ENCODE data around the gene ELK4. TPM values are rescaled to one million over a fixed set of nuclear protein-coding genes. Genes with fewer than 3 reads are reported as not detected.

Gene ELK4, protein sequence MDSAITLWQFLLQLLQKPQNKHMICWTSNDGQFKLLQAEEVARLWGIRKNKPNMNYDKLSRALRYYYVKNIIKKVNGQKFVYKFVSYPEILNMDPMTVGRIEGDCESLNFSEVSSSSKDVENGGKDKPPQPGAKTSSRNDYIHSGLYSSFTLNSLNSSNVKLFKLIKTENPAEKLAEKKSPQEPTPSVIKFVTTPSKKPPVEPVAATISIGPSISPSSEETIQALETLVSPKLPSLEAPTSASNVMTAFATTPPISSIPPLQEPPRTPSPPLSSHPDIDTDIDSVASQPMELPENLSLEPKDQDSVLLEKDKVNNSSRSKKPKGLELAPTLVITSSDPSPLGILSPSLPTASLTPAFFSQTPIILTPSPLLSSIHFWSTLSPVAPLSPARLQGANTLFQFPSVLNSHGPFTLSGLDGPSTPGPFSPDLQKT
- 10 to 100 TPM; 66.1 to 90.4 TPM for total RNA-seq
- polyA plus RNA-seq = 1 to 10 TPM; 6.0 to 6.5 TPM
- long read RNA-seq, donor 1, partial matches to known transcripts = 0 of 1 reads
- long read RNA-seq, donor 1, other reads (novel, unspliced or antisense) = 1 of 1 reads
- long read RNA-seq, donor 2, partial matches to known transcripts = 1 of 11 reads
- long read RNA-seq, donor 2, other reads (novel, unspliced or antisense) = 7 of 11 reads

DNA sequence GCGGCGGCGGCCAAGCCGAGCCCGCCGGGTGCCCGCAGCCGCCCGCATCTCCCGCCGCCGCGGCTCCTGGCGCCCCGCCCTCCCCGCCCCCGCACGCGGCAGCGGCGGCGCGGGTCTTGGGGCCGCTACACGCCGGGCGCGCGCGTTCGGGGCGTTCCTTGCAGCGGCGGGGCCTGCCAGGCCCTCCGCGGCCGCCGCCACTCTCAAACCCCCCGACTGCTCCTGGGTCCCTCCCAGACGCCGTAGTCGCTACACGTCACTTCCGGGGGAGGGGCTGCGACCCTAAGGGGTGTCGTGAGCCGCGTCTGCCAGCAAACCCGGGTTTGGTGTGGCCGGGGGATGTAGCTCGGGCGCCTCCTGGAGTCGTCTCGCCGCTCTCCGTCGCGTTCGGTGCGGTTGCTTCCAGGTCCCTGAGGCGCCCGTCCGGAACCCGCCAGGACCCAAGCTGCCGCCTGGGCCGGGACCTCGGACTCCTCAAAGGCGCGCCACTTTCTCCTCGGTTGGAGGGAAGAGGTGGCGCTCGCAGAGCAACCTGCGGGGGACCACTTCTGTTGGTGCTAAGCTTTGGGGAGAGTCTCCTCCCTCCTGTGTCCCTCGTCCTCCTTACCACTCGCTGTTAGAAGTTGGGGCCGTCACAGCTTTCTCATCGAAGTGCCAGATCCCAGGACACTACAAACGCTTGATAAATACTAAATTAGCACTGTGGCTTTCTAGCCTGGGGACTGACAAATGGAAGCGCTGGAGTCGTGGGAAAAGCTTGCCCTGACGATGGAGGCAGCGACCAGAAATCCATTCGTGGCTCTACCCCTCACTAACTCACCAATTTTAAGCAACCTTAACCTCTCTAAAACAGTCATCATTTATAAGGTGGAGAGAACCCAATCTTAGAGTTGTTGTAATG, at the start of gene ELK4:
Gene ELK4, minus strand, starts transcription at position 244 of the 901 bp plus-strand sequence. CDS start 8,129 bp downstream, outside the sequence.
- H3K36me3 ChIP-seq (ENCODE audit: control insufficient read depth in 1 of 2, insufficient read depth in 2 of 2, low read length in 1 of 2) = no peaks in the 10 kb centered on the region
- H3K27ac ChIP-seq (ENCODE audit: low read depth in 1 of 2, low read length in 2 of 2) = peak within 1 kb of the TSS; percentile 91 to 100
- peak; percentile 99 for ATAC-seq (ENCODE audit: low FRiP score)
- H3K4me3 ChIP-seq (ENCODE audit: low read length in 2 of 2) = peak within 1 kb of the TSS; percentile 95 to 100
- peaks cover 3 to 4% of the 10 kb centered on the region in 2 donors for H3K4me1 ChIP-seq (ENCODE audit: control insufficient read depth in 1 of 2, insufficient read depth in 2 of 2, low read length in 2 of 2)
- H3K27me3 ChIP-seq (ENCODE audit: control insufficient read depth in 1 of 2, insufficient read depth in 2 of 2, low read length in 1 of 2) = no peaks in the 10 kb centered on the region
- intact Hi-C loops (cut with DNase I) = loop anchor here (2.0 to 5.0 kb wide), 4 partner anchors 33 to 510 kb away; partner anchors contain the start of gene RBBP5 (in 1 of the 2)
- WGBS, 2 donors = 1% methylated on average over 55 to 83 of the region's 83 CpGs
- H3K9me3 ChIP-seq (ENCODE audit: control insufficient read depth, low read length) = no peaks in the 10 kb centered on the region
- peak; percentile 99 to 100 for DNase-seq

DNA sequence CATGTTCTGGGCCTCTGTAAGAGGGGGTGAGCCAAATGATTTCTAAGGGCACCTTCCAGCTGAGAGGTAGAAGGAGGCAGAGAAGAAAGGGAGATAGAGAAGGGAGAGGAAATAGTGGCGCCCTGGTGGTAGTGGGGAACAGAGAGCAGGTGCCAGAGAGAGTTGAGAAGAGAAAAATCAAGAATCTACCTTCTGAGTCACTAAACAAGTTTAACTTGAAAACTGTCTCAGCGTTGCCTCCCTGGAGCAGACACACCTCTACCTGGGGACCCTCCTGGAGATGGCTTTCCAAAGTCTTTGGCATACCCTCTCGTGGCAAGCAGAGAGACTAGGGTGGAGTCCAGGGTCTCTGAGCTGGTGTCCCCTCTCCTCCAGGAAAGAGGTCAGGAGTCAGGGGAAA, 49.6 kb upstream of the ELK4 start:
- 81 to 82% methylated on average over 3 of the region's 3 CpGs for WGBS, 2 donors
- intact Hi-C loops (cut with DNase I) = no loop called here
- Histone ChIP-seq H3K4me3 (ENCODE audit: low read length in 2 of 2) (no peak overlapping the region), H3K9me3 (ENCODE audit: control insufficient read depth, low read length) (no peaks in the 10 kb centered on the region), H3K4me1 (ENCODE audit: control insufficient read depth in 1 of 2, insufficient read depth in 2 of 2, low read length in 2 of 2) (no peaks in the 10 kb centered on the region), H3K36me3 (ENCODE audit: control insufficient read depth in 1 of 2, insufficient read depth in 2 of 2, low read length in 1 of 2) (no peaks in the 10 kb centered on the region), H3K27me3 (ENCODE audit: control insufficient read depth in 1 of 2, insufficient read depth in 2 of 2, low read length in 1 of 2) (no peaks in the 10 kb centered on the region), H3K27ac (ENCODE audit: low read depth in 1 of 2, low read length in 2 of 2) (no peak overlapping the region)
- ATAC-seq (ENCODE audit: low FRiP score) = no peak
- no peak for DNase-seq

DNA sequence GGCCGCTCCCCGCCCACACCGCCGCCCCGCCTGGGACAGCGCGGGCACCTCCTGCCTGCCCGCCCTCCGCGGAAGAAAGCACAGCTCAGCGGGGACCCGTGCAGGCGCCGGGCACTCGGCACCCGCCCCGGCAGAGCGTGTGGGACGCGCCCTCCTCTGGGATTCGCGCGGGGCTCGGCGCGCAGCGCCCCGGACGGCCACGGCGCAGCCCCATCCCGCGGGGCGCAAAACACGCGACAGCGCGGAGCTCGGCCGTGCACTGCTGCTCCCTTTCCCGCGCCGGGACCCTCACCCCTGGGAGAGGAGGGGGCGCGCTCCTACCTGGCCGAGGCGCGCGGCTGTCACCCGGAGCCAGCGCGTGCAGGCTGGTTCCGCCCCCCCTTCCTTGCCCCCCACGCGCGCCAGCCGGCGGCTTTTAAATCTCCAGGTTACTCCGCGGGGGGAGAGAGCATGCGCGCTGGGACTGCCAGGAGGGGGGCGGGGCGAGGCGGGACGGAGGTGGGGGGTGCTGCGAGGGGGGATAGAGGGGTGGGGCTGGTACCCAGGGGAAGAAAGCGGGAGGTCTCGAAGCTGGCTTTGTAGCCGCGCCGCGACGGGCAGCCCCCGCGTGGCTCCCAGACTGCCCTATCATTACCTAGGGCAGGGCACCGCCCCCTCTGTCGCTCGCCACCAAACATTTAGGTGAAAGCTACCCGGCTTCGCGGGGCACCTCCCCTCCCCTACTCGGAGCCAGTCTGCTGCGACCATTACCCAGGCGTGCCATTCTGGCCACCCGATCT, 48.5 kb upstream of the ELK4 start, which contains the start of gene SLC45A3:
Gene SLC45A3, minus strand, starts transcription at position 437 of the 779 bp plus-strand sequence. CDS start 15,853 bp downstream, outside the sequence.
- Histone ChIP-seq H3K4me1 (ENCODE audit: control insufficient read depth in 1 of 2, insufficient read depth in 2 of 2, low read length in 2 of 2) (no peaks in the 10 kb centered on the region), H3K4me3 (ENCODE audit: low read length in 2 of 2) (peak within 1 kb of the TSS; percentile 19 to 67), H3K36me3 (ENCODE audit: control insufficient read depth in 1 of 2, insufficient read depth in 2 of 2, low read length in 1 of 2) (no peaks in the 10 kb centered on the region), H3K9me3 (ENCODE audit: control insufficient read depth, low read length) (no peaks in the 10 kb centered on the region), H3K27me3 (ENCODE audit: control insufficient read depth in 1 of 2, insufficient read depth in 2 of 2, low read length in 1 of 2) (no peaks in the 10 kb centered on the region), H3K27ac (ENCODE audit: low read depth in 1 of 2, low read length in 2 of 2) (peak within 1 kb of the TSS; percentile 62 to 78)
- intact Hi-C loops (cut with DNase I) = no loop called here
- 0 to 1% methylated on average over 29 to 86 of the region's 86 CpGs for WGBS, 2 donors
- DNase-seq = peak in 1 of 2 donors; percentile 81
- peak; percentile 61 for ATAC-seq (ENCODE audit: low FRiP score)

DNA sequence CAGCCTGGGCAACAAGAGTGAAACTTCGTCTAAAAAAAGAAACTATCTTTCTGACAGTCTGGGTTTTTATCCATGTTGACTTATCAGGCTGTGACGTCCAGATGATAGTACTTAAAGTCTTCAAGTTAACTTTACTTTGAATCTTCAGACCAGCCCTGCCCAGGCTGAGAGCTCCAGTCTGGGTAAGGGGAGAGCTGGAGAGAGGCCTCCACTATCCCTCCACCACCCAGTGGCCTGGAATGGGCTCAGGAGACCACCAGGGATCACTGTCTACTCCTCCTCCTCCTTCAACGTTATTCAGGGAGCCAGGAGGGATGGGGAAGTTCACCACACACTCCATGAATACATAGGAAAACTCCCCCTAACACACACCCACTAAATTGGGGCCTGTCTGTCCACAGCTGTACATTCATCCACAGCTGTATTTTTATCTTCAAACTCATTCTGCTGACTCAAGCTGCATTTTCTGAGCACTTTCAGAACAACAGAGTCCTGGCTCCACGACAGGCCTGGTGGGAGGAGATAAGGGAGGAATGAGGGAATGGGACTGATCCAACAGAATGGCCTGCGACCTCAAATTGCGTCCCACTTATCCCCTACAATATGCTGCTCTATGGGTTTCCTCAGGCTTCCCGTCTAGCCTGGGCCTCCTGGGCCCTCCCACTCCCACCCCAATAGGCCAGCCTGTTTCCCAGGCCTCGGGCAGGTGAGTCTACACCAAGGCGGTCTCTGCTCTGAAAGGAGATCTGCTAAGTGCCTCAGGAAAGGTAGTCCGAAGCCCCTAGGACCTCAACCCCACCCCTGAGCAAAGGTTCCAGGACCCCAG, 46.7 kb upstream of the ELK4 start:
- DNase-seq (peak in 1 of 2 donors; percentile 61), ATAC-seq (ENCODE audit: low FRiP score) (peak; percentile 5)
- Histone ChIP-seq H3K4me1 (ENCODE audit: control insufficient read depth in 1 of 2, insufficient read depth in 2 of 2, low read length in 2 of 2) (no peaks in the 10 kb centered on the region), H3K4me3 (ENCODE audit: low read length in 2 of 2) (no peak overlapping the region), H3K27me3 (ENCODE audit: control insufficient read depth in 1 of 2, insufficient read depth in 2 of 2, low read length in 1 of 2) (no peaks in the 10 kb centered on the region), H3K9me3 (ENCODE audit: control insufficient read depth, low read length) (no peaks in the 10 kb centered on the region), H3K36me3 (ENCODE audit: control insufficient read depth in 1 of 2, insufficient read depth in 2 of 2, low read length in 1 of 2) (no peaks in the 10 kb centered on the region), H3K27ac (ENCODE audit: low read depth in 1 of 2, low read length in 2 of 2) (peak overlapping the region; percentile 62 to 78)
- WGBS, 2 donors = 17 to 20% methylated on average over 10 of the region's 10 CpGs
- intact Hi-C loops (cut with DNase I) = no loop called here

DNA sequence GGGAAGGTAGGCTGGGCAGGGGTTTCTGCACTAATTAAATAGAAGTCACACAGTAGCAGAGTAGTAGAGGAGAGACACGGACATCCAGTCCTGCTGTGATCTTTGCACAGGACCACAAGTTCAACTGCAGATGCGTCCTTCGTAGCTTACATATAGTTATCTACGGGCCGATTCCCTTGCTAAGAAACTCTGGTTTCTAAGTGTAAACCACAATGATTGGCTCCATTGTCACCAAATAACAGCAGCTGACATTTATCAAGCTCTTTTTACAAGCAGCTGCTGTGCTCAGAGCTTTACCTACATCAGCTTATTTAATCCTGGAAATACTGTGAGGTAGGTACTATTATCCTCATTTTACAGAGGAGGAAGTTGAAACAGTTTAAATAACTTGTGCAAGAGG, 45.4 kb upstream of the ELK4 start:
- DNase-seq = no peak
- no peak overlapping the region for H3K4me3 ChIP-seq (ENCODE audit: low read length in 2 of 2)
- WGBS, 2 donors = 67 to 81% methylated on average over 5 of the region's 5 CpGs
- peaks cover 0 to 4% of the 10 kb centered on the region in 2 donors for H3K4me1 ChIP-seq (ENCODE audit: control insufficient read depth in 1 of 2, insufficient read depth in 2 of 2, low read length in 2 of 2)
- H3K27me3 ChIP-seq (ENCODE audit: control insufficient read depth in 1 of 2, insufficient read depth in 2 of 2, low read length in 1 of 2) = no peaks in the 10 kb centered on the region
- H3K27ac ChIP-seq (ENCODE audit: low read depth in 1 of 2, low read length in 2 of 2) = no peak overlapping the region
- no peaks in the 10 kb centered on the region for H3K36me3 ChIP-seq (ENCODE audit: control insufficient read depth in 1 of 2, insufficient read depth in 2 of 2, low read length in 1 of 2)
- ATAC-seq (ENCODE audit: low FRiP score) = no peak
- intact Hi-C loops (cut with DNase I) = no loop called here
- H3K9me3 ChIP-seq (ENCODE audit: control insufficient read depth, low read length) = no peaks in the 10 kb centered on the region

DNA sequence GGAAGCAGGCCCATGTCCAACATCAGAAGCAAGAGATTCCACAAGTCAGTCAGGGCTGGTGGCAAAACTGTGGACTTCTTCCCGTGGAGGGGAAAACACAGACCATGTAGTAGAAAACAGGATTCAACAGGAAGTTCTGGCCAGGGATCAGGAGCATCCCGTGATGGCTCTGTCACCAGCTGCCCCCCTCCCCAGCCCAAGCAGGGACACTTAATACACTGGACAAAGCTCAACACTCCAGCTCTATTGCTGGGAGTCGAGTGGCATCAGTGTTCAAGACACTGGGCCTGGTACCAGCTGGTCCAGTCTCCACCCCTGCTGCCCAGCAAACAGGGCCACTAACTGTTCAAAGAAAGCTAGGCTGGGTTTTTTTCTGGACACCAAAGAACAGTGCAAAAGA, 44.8 kb upstream of the ELK4 start:
- H3K9me3 ChIP-seq (ENCODE audit: control insufficient read depth, low read length) = no peaks in the 10 kb centered on the region
- ATAC-seq (ENCODE audit: low FRiP score) (no peak), DNase-seq (no peak)
- 29 to 44% methylated on average over 3 of the region's 3 CpGs for WGBS, 2 donors
- intact Hi-C loops (cut with DNase I) = no loop called here
- no peak overlapping the region for H3K27ac ChIP-seq (ENCODE audit: low read depth in 1 of 2, low read length in 2 of 2)
- no peaks in the 10 kb centered on the region for H3K36me3 ChIP-seq (ENCODE audit: control insufficient read depth in 1 of 2, insufficient read depth in 2 of 2, low read length in 1 of 2)
- H3K4me3 ChIP-seq (ENCODE audit: low read length in 2 of 2) = no peak overlapping the region
- peaks cover 0 to 4% of the 10 kb centered on the region in 2 donors for H3K4me1 ChIP-seq (ENCODE audit: control insufficient read depth in 1 of 2, insufficient read depth in 2 of 2, low read length in 2 of 2)
- no peaks in the 10 kb centered on the region for H3K27me3 ChIP-seq (ENCODE audit: control insufficient read depth in 1 of 2, insufficient read depth in 2 of 2, low read length in 1 of 2)

DNA sequence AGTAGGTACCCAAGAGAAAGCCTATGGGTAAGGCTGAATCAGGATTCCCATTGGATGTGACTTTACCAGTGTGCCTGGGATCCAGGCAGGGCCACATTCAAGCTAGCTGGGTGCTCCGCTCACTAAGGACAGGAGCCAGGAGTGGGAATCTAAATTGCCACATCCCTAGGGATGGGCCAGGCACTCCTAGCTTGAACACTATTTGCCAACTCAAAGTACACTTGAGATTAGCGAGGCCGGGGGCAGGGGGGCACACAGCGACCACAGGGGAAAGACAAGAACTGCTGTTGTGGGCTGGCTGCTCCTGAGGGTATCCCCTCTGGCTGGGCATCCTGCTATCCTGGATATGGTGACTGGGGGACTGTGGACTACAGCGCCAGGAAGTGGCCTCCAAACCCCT, 44.2 kb upstream of the ELK4 start:
- no peak overlapping the region for H3K27ac ChIP-seq (ENCODE audit: low read depth in 1 of 2, low read length in 2 of 2)
- H3K4me1 ChIP-seq (ENCODE audit: control insufficient read depth in 1 of 2, insufficient read depth in 2 of 2, low read length in 2 of 2) = peaks cover 0 to 4% of the 10 kb centered on the region in 2 donors
- no peaks in the 10 kb centered on the region for H3K36me3 ChIP-seq (ENCODE audit: control insufficient read depth in 1 of 2, insufficient read depth in 2 of 2, low read length in 1 of 2)
- no peaks in the 10 kb centered on the region for H3K27me3 ChIP-seq (ENCODE audit: control insufficient read depth in 1 of 2, insufficient read depth in 2 of 2, low read length in 1 of 2)
- H3K4me3 ChIP-seq (ENCODE audit: low read length in 2 of 2) = no peak overlapping the region
- DNase-seq (no peak), ATAC-seq (ENCODE audit: low FRiP score) (no peak)
- no peaks in the 10 kb centered on the region for H3K9me3 ChIP-seq (ENCODE audit: control insufficient read depth, low read length)
- intact Hi-C loops (cut with DNase I) = no loop called here
- WGBS, 2 donors = 87 to 91% methylated on average over 5 of the region's 5 CpGs

All from aorta (tissue), 5 donors.